GM13976 (cell line): ENCODE measurements around the gene SHB.

Experiments used
- DNase-seq: peaks from one replicate; pipeline ENCODE4 v3.0.0; 2012; ENCODE audit warnings: low spot score
- CTCF ChIP-seq: IDR thresholded peaks from 2 replicates; pipeline ENCODE4 v1.5.1; 2012; ENCODE audit warnings: borderline replicate concordance, mild to moderate bottlenecking; ENCODE audit not compliant: insufficient read depth; ENCODE audit errors: extremely low read depth, missing control alignments, control extremely low read depth
- in situ Hi-C: fragments of 300-500 bp; cut with MboI; formaldehyde crosslinking; loops from one replicate; pipeline ENCODE4 v1.12.0; 2022; ENCODE audit warnings: low sequenced_read_pairs, mixed read lengths, inconsistent platforms; ENCODE audit not compliant: unreplicated experiment

The SHB gene

GRCh38 chr9:37921546-37922300, 147.3 kb downstream of the SHB start:
- no peak for DNase-seq
- TF ChIP-seq CTCF: no peak
- in situ Hi-C loops: no loop called here

- TF ChIP-seq CTCF: no peak
- DNase-seq: no peak
- in situ Hi-C loops: no loop called here
Measured at GRCh38 chr9:37921168-37921510, 147.9 kb downstream of the SHB start.

DNA sequence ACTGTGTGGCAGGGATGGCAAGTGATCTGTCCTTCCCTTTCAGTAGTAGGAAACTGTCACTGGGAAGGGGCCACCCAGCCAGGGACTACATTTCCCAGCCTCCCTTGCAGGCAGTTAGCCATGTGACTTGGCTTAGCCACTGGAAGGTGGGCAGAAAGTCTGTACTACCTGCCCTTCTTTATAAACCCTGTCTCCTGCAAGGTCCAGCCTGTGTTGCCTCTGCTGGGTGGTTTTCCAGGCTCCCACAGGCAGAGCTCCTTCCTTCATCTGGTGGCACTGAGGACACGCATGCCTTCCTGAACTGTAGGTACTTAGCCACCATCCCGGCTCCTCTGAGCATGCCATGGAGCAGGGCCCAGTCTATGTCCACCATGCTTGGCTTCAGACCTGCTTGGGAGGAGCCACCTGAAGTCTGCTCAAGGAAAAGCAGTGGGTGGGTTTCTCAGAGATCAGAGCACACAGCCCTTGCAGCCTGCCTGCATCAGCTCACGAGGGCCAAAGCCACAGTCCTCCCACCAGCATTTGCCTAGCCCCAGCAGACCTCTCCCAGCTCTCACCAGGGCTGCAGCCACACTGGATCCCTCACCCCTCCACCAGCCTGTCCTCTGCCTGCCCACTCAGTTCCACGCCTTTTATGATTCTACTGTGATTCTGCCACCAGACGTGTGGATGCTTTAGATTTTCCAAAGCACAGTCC, 148.4 kb downstream of the SHB start:
- in situ Hi-C loops: no loop called here
- DNase-seq: peak; percentile 66
- TF ChIP-seq CTCF: no peak

DNA sequence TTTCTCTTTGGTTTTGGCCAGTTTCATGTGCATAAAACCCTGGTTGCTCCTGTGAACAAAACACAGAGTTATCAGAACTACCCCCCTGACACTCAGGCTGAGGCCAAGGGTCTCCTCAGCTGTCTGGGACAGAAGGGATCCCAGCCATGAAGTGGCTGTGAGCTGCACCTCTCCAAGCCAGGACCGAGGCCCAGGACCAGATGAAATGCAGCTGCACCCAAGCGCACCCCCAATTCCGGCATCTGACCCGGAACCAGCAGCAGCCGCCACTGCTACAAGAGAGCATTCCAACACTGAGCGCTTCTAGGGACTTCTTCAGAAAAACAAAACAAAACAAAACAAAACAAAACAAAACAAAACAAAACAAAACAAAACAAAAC, 149.1 kb downstream of the SHB start:
- DNase-seq: no peak
- TF ChIP-seq CTCF: no peak
- in situ Hi-C loops: loop anchor here (10.0 kb wide), 1 partner anchor 245 kb away; no protein-coding TSS in a partner anchor

GRCh38 chr9:37919246-37919955, 149.6 kb downstream of the SHB start:
- in situ Hi-C loops: loop anchor here (10.0 kb wide), 1 partner anchor 245 kb away; no protein-coding TSS in a partner anchor
- no peak for TF ChIP-seq CTCF
- no peak for DNase-seq

GRCh38 chr9:37918665-37919170, 150.3 kb downstream of the SHB start:
- no peak for DNase-seq
- TF ChIP-seq CTCF: no peak
- in situ Hi-C loops: loop anchor here (10.0 kb wide), 1 partner anchor 246 kb away; no protein-coding TSS in a partner anchor
